ENCODE data around the gene WDR33.
"Not testable (repeated sequence)": the region's sequence is repeated elsewhere in the genome, so short reads cannot be mapped to it uniquely, and the experiment has no call there.

WDR33 gene

DNA sequence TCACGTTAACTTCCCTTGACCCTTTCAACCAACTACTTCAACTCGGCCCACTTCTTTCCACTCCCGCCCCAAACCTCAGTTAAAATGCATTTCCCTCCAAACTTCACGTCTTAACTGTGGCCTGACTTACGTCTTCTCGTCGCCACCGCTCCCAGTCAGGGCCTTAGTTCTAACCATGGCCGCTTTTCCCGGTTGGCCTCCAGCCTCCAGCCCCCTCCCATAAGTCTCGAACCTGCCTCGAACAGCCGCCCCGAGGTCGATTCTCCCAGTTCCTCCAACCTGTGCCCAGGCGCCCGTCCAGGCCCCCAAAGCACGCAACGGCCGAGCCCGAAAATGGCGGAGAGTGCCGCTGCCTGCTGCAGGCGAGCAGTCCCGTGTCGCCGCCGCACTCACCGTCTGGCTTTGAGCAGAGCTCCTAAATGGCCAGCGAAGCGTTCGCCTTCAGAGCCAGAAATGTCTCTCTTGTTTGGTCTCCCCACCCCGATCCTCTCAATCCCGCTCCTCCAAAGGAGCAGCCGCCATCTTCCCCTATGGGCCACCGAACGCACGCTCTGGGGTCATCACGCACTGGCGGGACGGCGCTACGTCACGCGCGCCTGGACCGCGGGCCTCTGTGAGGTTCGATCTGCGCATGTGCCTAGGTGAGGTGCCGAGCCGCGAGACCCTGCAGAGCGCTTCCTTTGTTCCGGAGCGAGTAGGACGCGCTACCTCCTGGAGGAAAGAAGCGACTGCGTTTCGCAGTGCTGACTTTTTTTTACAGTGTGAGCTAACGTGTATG is at the start of gene WDR33:
WDR33 (minus strand) TSS at position 553 of the 778 bp plus-strand sequence. CDS start 40,190 bp downstream, outside the sequence.
- peak; percentile 92 for DNase-seq (ENCODE audit: low read depth in 2 of 2)

DNA sequence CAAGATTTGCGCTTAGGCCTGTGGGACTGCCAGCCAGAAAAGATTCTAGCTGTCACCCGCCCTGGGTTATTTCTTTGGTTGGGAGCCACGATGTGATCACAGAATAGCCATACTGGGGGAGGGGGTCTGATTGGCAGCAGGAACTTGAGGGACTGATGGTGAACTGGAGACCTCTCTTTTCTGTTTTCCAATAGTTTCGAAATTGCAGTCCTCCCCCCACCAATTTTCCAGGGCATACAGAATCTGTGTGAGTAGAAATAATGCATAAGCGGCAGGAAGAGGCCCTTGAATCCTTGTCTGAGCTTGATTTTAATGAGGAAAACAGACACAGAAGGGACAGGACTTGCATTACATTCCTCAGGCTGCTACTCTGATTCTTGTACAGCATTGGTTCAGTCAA is 49.2 kb upstream of the WDR33 start:
- no peak for DNase-seq (ENCODE audit: low read depth in 2 of 2)

DNA sequence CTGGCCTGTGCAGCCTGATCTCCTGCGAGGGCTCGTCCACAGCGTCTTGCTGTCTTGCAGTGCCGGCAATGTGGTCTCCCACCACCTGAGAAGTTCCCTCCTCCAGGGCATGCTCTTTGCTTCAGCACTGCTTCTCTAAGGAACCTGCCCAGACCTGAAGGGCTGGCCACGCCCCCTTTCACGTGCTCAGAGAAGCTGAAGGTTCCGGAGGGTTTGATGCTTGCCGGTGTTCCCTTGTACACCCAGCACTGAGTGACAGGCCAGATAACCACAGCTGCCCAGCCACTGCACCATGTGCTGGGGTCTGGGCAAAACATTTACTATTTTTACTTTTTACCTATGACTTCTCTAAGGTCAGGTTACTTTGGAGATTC is 48.7 kb upstream of the WDR33 start:
- DNase-seq (ENCODE audit: low read depth in 2 of 2): peak; percentile 30 to 32

DNA sequence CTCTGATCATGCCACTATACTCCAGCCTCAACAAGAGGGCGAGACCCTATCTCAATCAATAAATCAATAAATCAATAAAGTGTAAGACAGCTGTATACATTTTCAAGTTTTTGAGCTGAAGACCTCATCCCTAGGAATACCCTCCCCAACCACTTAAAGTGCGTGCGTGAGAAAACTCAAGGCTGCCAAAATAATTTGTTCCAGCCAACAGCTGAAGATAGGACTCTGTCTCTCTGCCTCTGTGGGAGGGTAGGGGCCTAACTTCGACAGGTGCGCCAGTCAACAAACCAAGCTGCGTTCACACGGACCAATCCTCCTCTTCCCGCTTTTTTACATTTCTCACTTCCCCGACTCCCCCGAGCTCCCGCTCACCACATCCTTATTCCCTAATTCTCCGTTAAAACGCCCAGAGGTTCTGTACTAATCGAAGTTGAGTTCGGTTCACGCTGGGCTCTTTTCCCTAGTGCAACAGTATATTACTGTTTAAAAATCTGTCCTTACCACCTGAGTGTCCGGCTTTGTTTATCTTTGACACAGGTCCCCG is 46.4 kb upstream of the WDR33 start:
- no peak for DNase-seq (ENCODE audit: low read depth in 2 of 2)

GRCh38 chr2:127853671-127854070 is 42.7 kb upstream of the WDR33 start:
- no peak for DNase-seq (ENCODE audit: low read depth in 2 of 2)

- no peak for DNase-seq (ENCODE audit: low read depth in 2 of 2)
These were observed 41.4 kb upstream of the WDR33 start for GRCh38 chr2:127852388-127852787.

DNA sequence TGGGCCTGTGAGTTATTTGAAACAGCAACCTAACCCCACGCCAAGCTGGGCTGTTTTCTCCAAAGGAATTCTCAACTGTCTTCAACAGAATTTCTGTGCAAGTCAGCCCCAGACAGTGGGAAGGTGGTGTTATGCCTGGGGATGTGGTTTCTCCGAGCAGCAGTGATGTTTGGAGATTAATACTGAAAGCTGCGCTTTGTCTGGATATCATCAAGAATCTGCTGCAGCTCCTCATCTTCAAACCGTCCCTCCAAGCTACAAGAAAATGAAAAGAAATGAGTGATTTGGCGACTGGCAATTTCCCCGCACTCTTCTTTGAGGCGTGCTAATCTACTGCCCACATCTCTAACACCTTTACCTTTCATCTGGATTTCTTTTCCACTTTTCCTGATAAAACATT is 37.0 kb upstream of the WDR33 start:
- no peak for DNase-seq (ENCODE audit: low read depth in 2 of 2)

- DNase-seq (ENCODE audit: low read depth in 2 of 2): no peak
These were observed 34.0 kb upstream of the WDR33 start for GRCh38 chr2:127844973-127845372.

DNA sequence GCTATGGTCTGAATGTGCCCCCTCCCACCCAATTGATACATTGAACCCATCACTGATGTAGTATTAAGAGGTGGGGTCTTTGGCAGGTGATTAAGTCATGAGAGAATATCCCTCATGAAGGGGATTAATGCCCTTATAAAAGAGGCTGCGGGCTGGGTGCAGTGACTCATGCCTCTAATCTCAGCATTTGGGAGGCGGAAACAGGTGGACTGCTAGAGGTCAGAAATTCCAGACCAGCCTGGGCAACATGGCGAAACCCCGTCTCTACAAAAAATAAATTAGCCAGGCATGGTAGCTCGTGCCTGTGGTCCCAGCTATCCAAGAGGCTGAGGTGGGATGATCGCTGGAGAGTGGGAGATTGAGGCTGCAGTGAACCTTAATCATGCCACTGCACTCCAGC is 32.7 kb upstream of the WDR33 start:
- no peak for DNase-seq (ENCODE audit: low read depth in 2 of 2)

DNA sequence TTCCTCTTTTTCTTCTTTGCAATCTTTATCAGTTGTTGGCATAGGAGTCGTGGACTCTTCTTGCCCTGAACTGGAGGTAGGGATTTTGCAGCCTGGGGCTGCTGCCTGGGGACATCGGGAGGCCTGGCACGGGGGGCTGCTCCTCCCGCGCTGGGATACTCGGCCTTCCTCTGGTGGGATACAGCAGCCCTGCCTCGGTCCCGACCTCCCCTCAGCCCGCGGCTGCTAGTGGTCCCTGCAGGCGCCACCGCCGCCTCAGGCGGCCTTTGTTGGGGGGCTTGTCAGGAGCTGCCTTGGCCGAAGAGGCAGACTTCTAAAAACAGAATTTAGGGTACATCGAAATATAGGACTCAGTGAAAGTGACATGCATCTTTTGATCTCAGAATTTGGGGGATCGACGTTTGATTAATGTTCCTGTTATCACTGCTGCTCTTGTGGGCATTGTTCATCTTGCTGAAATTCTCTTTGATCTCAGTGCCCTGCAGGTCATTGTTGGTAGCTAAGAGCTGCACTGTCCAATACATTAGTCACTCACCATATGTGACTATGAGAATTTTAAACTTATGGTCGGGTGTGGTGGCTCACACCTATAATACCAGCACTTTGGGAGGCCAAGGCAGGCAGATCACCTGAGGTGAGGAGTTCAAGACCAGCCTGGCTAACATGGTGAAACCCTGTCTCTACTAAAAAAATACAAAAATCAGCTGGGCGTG is 30.7 kb upstream of the WDR33 start:
- no peak for DNase-seq (ENCODE audit: low read depth in 2 of 2)

- no peak for DNase-seq (ENCODE audit: low read depth in 2 of 2)
These were observed 29.9 kb upstream of the WDR33 start for GRCh38 chr2:127840893-127841292.

- no peak for DNase-seq (ENCODE audit: low read depth in 2 of 2)
These were observed 24.0 kb upstream of the WDR33 start for GRCh38 chr2:127834951-127835350.

GRCh38 chr2:127829845-127830246 is 18.9 kb upstream of the WDR33 start:
- DNase-seq (ENCODE audit: low read depth in 2 of 2): peak; percentile 31 to 57

- DNase-seq (ENCODE audit: low read depth in 2 of 2): not testable (repeated sequence)
These were observed 15.7 kb upstream of the WDR33 start for GRCh38 chr2:127826708-127827107.

GRCh38 chr2:127826047-127826446 is 15.1 kb upstream of the WDR33 start:
- no peak for DNase-seq (ENCODE audit: low read depth in 2 of 2)

- no peak for DNase-seq (ENCODE audit: low read depth in 2 of 2)
These were observed 9.2 kb upstream of the WDR33 start for GRCh38 chr2:127820080-127820668.

- DNase-seq (ENCODE audit: low read depth in 2 of 2): no peak
These were observed 7.9 kb upstream of the WDR33 start for GRCh38 chr2:127818794-127819425.

GRCh38 chr2:127818241-127818640 is 7.3 kb upstream of the WDR33 start:
- no peak for DNase-seq (ENCODE audit: low read depth in 2 of 2)

GRCh38 chr2:127814677-127815076 is 3.7 kb upstream of the WDR33 start:
- DNase-seq (ENCODE audit: low read depth in 2 of 2): no peak

DNA sequence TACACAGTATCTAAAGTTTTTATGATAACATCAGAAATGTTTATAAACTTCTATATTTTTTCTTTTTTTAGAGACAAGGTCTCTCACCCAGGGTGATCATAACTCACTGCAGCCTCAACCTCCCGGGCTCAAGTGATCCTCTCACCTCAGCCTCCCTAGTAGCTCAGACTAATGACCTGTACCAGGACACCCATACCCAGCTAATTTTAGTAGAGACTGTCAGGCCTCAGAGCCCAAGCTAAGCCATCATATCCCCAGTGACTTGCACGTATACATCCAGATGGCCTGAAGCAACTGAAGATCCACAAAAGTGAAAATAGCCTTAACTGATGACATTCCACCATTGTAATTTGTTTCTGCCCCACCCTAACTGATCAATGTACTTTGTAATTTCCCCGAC is 1.5 kb upstream of the WDR33 start:
- not testable (repeated sequence) for DNase-seq (ENCODE audit: low read depth in 2 of 2)

- DNase-seq (ENCODE audit: low read depth in 2 of 2): no peak
These were observed 688 bp upstream of the WDR33 start for GRCh38 chr2:127811397-127812321.

Measured in stimulated activated CD4-positive, alpha-beta T cell treated with anti-CD3 and anti-CD28 coated beads, Interleukin-12 subunit alpha, Interleukin-12 subunit beta, amount 100 ng/mL, for 24 hours (primary cell).